ENCODE results near the gene CERS3. TPM values are rescaled to one million over a fixed set of nuclear protein-coding genes. Genes with fewer than 3 reads are reported as not detected.

The CERS3 gene
- polyA plus RNA-seq, 1 of the 3 experiments (the other 2 are of a cell fraction): not detected

DNA sequence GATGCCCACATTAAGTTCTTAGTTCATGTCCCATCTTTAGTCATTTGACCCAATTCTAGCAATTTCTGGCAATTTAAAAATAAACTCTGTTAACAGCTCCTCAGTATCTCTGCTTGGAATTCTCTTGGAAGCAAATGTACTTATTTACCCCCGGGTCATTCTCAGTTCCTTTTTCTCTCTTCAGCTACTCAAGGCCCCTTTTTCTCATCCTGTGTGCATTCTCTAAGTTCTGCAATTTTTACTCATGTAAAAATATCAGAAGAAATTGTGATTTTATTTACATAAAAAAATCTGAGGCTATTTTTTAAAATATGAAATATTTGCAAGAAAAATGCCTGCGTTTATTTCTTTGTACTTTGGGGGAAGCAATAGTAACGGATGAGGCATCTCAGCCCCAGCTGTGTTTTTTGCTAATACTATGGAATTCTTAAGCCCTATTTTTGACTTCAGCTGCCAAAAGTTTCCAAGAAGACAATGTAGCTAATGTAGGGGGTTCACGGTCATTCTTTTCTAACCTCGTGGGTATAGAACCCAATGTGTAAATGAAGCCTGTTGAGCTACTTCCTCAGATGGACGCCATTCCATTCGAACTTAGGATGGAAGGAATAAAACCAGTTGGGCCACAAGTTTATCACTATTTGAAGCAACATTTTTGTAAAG lies 20.0 kb downstream of the CERS3 start:
- Histone ChIP-seq H3K27ac (ENCODE audit: low read depth in 2 of 2, low read length in 1 of 2) (no peak overlapping the region), H2AFZ (ENCODE audit: low read depth) (no peak overlapping the region), H4K20me1 (ENCODE audit: insufficient read depth) (no peaks in the 10 kb centered on the region), H3K79me2 (ENCODE audit: insufficient read depth) (no peaks in the 10 kb centered on the region), H3F3A (replicated peaks; ENCODE audit: insufficient read depth) (no peaks in the 10 kb centered on the region), H3K4me2 (no peak overlapping the region), H3K9me3 (0 out of 2 replicates have a peak, but pooled peaks cover 5% of the 10 kb centered on the region), H3K4me1 (ENCODE audit: control insufficient read depth in 1 of 2, insufficient read depth in 2 of 2, low read depth in 1 of 2, low read length in 1 of 2) (peaks cover 0 to 3% of the 10 kb centered on the region in 2 experiments; a peak in 1 of 4 replicates), H3K4me3 (ENCODE audit: low read depth in 2 of 2, low read length in 1 of 2) (no peak overlapping the region), H3K36me3 (replicated peaks in 1 of 2; ENCODE audit: control insufficient read depth in 1 of 2, insufficient read depth in 2 of 2, low read length in 1 of 2) (no peaks in the 10 kb centered on the region), H3K27me3 (ENCODE audit: insufficient read depth) (no peaks in the 10 kb centered on the region), H3K9me2 (no peaks in the 10 kb centered on the region), H3K9ac (no peak overlapping the region)
- 27% methylated on average over 7 of the region's 7 CpGs for WGBS (ENCODE audit: low lambda C conversion rate)
- ChIA-PET CTCF (no interaction called here), POLR2A (no interaction called here)
- DNase-seq: no peak
- TF ChIP-seq EP300 (IDR thresholded peaks at IDR 0.05; ENCODE audit: borderline replicate concordance in 1 of 2, low read depth in 1 of 2, low read length in 1 of 2): no peak
- TF ChIP-seq, protein P1, sequence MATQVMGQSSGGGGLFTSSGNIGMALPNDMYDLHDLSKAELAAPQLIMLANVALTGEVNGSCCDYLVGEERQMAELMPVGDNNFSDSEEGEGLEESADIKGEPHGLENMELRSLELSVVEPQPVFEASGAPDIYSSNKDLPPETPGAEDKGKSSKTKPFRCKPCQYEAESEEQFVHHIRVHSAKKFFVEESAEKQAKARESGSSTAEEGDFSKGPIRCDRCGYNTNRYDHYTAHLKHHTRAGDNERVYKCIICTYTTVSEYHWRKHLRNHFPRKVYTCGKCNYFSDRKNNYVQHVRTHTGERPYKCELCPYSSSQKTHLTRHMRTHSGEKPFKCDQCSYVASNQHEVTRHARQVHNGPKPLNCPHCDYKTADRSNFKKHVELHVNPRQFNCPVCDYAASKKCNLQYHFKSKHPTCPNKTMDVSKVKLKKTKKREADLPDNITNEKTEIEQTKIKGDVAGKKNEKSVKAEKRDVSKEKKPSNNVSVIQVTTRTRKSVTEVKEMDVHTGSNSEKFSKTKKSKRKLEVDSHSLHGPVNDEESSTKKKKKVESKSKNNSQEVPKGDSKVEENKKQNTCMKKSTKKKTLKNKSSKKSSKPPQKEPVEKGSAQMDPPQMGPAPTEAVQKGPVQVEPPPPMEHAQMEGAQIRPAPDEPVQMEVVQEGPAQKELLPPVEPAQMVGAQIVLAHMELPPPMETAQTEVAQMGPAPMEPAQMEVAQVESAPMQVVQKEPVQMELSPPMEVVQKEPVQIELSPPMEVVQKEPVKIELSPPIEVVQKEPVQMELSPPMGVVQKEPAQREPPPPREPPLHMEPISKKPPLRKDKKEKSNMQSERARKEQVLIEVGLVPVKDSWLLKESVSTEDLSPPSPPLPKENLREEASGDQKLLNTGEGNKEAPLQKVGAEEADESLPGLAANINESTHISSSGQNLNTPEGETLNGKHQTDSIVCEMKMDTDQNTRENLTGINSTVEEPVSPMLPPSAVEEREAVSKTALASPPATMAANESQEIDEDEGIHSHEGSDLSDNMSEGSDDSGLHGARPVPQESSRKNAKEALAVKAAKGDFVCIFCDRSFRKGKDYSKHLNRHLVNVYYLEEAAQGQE (IDR thresholded peaks at IDR 0.05; ENCODE audit: low read depth, low read length): no peak
- no peak for TF ChIP-seq FOSL2 (IDR thresholded peaks at IDR 0.05; ENCODE audit: borderline replicate concordance, low read depth)
- TF ChIP-seq JUND (IDR thresholded peaks at IDR 0.05): no peak
- TF ChIP-seq, protein P2, sequence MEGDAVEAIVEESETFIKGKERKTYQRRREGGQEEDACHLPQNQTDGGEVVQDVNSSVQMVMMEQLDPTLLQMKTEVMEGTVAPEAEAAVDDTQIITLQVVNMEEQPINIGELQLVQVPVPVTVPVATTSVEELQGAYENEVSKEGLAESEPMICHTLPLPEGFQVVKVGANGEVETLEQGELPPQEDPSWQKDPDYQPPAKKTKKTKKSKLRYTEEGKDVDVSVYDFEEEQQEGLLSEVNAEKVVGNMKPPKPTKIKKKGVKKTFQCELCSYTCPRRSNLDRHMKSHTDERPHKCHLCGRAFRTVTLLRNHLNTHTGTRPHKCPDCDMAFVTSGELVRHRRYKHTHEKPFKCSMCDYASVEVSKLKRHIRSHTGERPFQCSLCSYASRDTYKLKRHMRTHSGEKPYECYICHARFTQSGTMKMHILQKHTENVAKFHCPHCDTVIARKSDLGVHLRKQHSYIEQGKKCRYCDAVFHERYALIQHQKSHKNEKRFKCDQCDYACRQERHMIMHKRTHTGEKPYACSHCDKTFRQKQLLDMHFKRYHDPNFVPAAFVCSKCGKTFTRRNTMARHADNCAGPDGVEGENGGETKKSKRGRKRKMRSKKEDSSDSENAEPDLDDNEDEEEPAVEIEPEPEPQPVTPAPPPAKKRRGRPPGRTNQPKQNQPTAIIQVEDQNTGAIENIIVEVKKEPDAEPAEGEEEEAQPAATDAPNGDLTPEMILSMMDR (IDR thresholded peaks at IDR 0.05): no peak
- TF ChIP-seq GATA2 (CRISPR knock-in tag; IDR thresholded peaks at IDR 0.05): no peak
- no peak for TF ChIP-seq FOXM1 (IDR thresholded peaks at IDR 0.05; ENCODE audit: low read depth)
- TF ChIP-seq, protein P3, sequence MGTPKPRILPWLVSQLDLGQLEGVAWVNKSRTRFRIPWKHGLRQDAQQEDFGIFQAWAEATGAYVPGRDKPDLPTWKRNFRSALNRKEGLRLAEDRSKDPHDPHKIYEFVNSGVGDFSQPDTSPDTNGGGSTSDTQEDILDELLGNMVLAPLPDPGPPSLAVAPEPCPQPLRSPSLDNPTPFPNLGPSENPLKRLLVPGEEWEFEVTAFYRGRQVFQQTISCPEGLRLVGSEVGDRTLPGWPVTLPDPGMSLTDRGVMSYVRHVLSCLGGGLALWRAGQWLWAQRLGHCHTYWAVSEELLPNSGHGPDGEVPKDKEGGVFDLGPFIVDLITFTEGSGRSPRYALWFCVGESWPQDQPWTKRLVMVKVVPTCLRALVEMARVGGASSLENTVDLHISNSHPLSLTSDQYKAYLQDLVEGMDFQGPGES (IDR thresholded peaks at IDR 0.05; ENCODE audit: low read depth, low read length): no peak
- no peak for TF ChIP-seq RAD21 (IDR thresholded peaks at IDR 0.05; ENCODE audit: low read length)

DNA sequence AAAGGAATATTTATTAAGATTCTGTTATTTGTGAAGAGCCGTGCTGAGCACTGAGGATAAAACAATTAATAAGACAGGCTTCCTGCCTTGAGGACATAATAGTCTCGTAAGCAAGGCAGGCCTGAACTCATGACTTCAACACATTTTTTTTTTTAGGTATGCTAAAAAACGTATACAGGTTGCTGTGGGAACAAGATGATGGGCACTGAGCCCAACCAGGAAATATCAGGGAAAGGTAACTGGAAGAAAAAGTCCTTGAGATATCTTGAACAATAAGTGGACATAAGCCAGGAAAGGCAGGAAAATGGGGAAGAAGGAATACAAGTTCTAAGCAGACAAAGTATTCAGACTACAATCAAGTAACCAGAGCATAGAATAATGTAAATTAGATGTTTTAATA lies 26.1 kb downstream of the CERS3 start:
- Histone ChIP-seq H3K9ac (no peak overlapping the region), H3K9me2 (no peaks in the 10 kb centered on the region), H3K4me1 (ENCODE audit: control insufficient read depth in 1 of 2, insufficient read depth in 2 of 2, low read depth in 1 of 2, low read length in 1 of 2) (no peaks in the 10 kb centered on the region), H3K4me2 (no peak overlapping the region), H3K9me3 (no peaks in the 10 kb centered on the region), H3K36me3 (replicated peaks in 1 of 2; ENCODE audit: control insufficient read depth in 1 of 2, insufficient read depth in 2 of 2, low read length in 1 of 2) (no peaks in the 10 kb centered on the region), H3K27ac (ENCODE audit: low read depth in 2 of 2, low read length in 1 of 2) (no peak overlapping the region), H3K27me3 (ENCODE audit: insufficient read depth) (no peaks in the 10 kb centered on the region), H2AFZ (ENCODE audit: low read depth) (no peak overlapping the region), H4K20me1 (ENCODE audit: insufficient read depth) (no peaks in the 10 kb centered on the region), H3K4me3 (ENCODE audit: low read depth in 2 of 2, low read length in 1 of 2) (no peak overlapping the region), H3F3A (replicated peaks; ENCODE audit: insufficient read depth) (no peaks in the 10 kb centered on the region), H3K79me2 (ENCODE audit: insufficient read depth) (no peaks in the 10 kb centered on the region)
- 8% methylated on average over 3 of the region's 3 CpGs for WGBS (ENCODE audit: low lambda C conversion rate)
- ChIA-PET CTCF (no interaction called here), POLR2A (no interaction called here)
- DNase-seq: no peak
- TF ChIP-seq ELF1 (IDR thresholded peaks at IDR 0.05) (no peak), FOXM1 (IDR thresholded peaks at IDR 0.05; ENCODE audit: low read depth) (no peak), TAF1 (IDR thresholded peaks at IDR 0.05; ENCODE audit: borderline replicate concordance, low read depth, low read length) (no peak), GATA2 (CRISPR knock-in tag; IDR thresholded peaks at IDR 0.05) (no peak), SMC3 (IDR thresholded peaks at IDR 0.05; ENCODE audit: low read depth, low read length) (no peak), GABPA (IDR thresholded peaks at IDR 0.05; ENCODE audit: low read depth) (no peak), FOXJ3 (CRISPR knock-in tag; IDR thresholded peaks at IDR 0.05) (no peak), TCF12 (IDR thresholded peaks at IDR 0.05) (no peak), MEF2A (IDR thresholded peaks at IDR 0.05; ENCODE audit: borderline replicate concordance, low read depth) (no peak), JUND (IDR thresholded peaks at IDR 0.05) (no peak), TEAD4 (IDR thresholded peaks at IDR 0.05; ENCODE audit: borderline replicate concordance, insufficient read depth) (no peak), RCOR1 (IDR thresholded peaks at IDR 0.05; ENCODE audit: low read length) (no peak), RAD21 (IDR thresholded peaks at IDR 0.05; ENCODE audit: low read length) (no peak), NFIC (IDR thresholded peaks at IDR 0.05; ENCODE audit: borderline replicate concordance) (no peak)
- TF ChIP-seq, protein P4, sequence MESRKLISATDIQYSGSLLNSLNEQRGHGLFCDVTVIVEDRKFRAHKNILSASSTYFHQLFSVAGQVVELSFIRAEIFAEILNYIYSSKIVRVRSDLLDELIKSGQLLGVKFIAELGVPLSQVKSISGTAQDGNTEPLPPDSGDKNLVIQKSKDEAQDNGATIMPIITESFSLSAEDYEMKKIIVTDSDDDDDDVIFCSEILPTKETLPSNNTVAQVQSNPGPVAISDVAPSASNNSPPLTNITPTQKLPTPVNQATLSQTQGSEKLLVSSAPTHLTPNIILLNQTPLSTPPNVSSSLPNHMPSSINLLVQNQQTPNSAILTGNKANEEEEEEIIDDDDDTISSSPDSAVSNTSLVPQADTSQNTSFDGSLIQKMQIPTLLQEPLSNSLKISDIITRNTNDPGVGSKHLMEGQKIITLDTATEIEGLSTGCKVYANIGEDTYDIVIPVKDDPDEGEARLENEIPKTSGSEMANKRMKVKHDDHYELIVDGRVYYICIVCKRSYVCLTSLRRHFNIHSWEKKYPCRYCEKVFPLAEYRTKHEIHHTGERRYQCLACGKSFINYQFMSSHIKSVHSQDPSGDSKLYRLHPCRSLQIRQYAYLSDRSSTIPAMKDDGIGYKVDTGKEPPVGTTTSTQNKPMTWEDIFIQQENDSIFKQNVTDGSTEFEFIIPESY (IDR thresholded peaks at IDR 0.05; ENCODE audit: borderline replicate concordance, low read depth): no peak
